HG03097 (cell line): ENCODE results near the gene IL7R.
A peak's percentile ranks its signal among the peaks of the same experiment; 100 is the strongest.

Experiments used
- ATAC-seq: cut with Tn5 transposase; IDR thresholded peaks from one replicate; pipeline ENCODE4 v1.9.1; 2021; ENCODE audit not compliant: unreplicated experiment, low FRiP score

IL7R gene

DNA sequence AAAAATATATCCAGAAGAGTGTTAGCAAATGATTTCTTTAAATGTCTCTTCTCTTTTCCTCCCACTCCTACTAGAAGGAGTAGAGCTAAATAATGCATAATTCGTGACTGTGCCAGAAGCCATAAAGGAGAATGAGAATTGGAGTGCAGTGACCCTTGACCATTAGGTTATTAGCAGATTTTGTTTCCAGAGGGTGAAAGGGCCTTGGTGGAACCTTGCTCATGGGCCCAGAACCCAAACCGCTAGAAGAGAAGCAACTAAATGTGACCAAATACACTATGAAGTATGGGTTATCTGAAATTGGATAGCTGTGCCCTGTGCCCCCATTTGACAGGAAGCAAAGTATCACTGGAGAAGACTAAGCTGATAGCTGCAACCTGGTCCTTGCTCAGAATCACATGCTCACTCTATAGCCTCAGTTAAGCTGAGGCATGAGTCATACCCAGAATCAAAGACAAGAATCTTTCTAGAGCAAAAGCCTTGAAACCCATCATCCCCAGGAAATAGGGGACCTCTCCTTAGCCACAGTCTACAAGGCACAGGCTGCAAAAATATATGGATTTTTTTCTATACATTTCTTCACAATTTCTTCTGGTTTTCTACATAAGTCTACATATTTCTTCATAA, 45.5 kb downstream of the IL7R start:
- ATAC-seq, result peak; percentile 60

GRCh38 chr5:35903631-35904203, 47.0 kb downstream of the IL7R start:
- ATAC-seq, result no peak

- ATAC-seq, result peak; percentile 46
Measured at GRCh38 chr5:35904443-35905132, 47.9 kb downstream of the IL7R start.

- ATAC-seq, result no peak
Measured at GRCh38 chr5:35908228-35908627, 51.5 kb downstream of the IL7R start.

DNA sequence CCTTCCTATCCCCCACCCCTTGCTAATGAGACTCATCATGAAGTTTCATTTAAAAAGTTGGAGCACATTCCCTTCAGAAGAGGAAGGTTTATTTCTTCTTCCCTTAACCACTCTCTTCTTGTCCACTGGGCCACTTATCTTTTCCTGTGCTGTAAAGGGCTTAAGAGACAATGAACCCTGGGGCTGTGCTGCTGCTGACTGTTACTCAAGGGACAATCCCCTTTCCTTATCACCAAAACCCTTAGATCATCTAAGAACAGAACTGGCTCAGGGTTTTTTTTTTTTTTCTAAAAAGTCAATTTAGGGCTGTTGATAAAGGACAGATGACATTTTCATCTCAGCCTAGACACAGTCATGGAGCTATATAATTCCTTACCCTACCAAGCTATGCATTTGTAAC, 52.1 kb downstream of the IL7R start:
- ATAC-seq, result no peak

DNA sequence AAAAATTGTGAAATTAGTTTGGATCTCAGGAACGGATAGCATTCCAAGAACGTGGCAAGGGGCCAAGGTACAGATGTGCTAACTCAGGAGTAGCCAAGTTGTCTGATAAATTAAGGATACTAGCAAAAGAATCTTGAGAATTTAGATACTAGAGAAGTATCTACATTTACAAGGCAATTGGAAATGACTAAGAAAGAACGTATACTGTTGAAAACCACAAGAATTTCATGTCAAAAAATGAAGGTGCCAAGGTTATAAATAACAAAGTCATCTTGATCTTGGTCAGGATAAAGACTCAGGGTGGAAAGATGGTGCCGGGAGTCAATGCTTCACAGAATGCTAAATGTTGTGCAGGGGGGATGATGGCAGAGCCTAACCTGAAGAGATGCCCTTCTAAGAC, 62.5 kb downstream of the IL7R start:
- no peak for ATAC-seq

DNA sequence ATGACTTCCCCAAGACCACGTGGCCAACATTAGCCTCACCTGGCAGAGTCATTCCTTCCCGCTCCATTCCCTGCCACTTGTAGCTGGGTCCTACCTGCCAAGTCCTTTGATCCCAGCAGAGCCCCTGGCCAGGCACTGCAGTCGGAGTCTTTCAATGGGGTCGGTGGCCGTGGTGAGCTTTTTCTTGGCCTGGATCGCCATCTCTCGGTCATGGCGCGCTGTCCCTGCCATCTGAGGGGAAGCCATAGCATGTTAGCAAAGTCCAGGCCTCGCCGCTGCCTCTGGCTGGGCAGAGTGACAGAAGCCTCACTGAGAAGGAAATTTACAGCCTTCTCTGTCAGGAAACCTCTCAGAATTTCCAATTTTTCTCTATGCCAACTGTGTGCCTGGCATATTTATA, 64.2 kb downstream of the IL7R start:
- ATAC-seq, result no peak

- ATAC-seq, result no peak
Measured at GRCh38 chr5:35921930-35922329, 65.2 kb downstream of the IL7R start.

GRCh38 chr5:35922468-35922867, 65.8 kb downstream of the IL7R start:
- no peak for ATAC-seq

DNA sequence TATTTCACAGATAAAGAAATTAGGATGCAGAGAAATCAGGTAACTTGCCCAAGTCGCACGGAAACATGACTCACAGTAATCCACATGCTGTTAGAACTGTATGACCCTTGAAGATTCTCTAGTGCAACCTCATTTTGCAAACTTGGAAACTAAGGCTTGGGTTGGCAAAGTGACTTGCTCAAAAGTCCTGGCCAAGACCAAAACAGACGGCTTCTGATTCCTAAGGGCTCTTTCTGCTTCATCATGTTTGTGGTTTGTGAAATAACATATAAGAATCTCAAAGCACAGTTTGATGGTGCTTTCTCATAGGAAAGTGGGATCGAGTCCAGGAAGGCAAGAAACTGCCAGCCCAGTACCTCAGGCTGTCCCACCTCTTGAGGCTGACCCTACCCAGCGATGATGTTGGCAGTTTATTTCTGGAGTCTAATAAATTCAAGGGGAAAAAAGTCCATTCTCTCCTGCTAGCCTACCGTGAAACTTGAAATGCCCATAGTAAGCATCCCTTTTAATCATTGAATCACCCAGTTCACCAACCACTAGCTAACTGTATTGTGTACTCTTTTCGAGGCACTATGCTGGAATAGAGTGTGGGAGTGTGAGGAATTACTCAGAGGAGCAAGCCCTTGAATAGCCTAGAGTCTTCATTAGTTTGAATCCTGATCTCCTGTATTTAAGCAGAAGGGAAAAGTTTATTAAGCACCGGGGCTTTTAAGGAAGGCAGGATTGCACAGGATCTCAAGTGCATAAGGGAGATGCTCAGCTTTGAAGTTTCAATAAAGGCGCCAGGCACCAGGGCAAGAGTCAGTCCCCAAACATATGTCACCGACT, 67.6 kb downstream of the IL7R start:
- no peak for ATAC-seq

DNA sequence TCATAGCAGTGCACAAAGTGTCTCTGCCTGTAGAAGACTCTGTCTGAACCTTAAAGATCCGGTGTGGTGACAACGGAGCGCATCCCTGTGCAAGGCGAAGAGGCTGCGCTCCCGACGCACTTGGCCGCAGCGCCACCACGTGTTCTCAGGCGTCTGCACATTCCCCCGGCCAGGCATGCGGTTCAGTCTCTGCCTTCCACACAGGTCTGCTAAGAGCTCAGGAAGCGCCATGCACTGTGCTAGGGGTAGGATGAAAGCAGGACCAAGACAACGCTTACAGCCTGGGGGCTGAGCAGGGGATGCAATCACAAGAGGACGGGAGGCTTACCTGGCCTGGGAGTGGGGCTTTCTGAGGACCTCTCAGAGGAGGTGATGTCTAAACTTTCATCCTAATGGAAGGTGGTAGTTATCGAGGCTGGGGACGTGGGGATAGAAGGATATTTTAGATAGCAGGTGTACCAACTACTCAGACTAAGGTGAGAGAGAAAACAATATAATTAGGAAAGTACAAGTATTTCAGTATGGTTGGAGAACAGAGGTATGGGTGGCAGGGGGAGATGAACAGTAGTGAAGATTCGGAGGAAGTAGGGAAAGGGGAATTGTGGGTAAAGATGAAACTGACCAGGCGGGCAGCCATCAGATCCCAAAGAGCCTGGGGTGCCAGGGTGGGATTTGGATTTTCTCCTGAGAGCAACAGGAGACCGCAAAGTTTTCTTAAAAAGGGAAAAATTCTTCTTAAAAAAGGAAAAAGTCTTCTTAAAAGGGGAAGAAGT, 68.4 kb downstream of the IL7R start:
- no peak for ATAC-seq

- ATAC-seq, result peak; percentile 69
Measured at GRCh38 chr5:35926389-35927051, 69.8 kb downstream of the IL7R start.
